ENCODE results near the gene CCDC158.

DNA sequence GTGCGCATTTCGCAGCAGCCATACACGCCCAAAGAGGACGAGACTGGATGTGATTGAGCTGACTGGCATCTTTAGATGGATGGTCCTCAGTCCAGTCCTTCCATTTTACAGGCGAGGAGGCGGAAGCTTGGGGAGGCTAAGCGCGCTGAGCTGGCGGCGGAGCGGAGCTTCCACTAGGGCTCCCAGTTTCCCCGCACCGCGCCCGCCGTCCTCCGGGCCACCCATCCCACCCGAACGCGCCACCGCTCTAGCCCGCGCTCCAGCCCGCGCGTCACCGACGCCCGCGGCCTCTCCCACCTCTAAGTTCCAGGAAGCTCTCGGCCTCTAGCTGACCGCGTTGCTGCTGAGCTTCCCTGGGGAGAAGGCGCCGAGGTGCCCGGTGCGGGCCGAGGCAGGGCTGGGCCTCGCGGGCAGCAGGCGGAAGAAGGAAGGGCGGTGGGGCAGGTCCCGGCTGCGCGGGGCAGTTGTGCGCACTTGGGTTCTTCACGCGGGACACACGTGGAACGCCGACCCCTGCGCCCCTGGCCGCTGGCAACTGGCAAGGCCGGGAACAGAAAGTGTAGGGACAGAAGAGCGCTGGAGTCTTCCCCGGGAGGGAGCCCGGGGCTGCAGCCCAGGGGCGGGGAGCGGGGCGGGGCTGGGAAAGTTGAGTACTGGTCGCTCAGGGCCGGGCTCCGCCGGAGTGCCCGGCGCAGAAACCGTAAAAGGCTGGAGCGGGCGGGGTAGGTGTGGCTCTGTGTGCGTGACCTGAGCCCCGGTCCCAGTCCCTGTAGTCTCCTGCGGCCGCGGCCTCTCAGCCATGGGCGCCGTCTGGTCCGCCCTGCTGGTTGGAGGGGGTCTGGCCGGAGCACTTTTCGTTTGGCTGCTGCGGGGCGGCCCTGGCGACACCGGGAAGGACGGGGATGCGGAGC lies 114.7 kb downstream of the CCDC158 start, which contains the start of gene STBD1:
- TF ChIP-seq POLR2A (IDR thresholded peaks at IDR 0.05) = peak; percentile 64 to 70
- TF ChIP-seq, protein P1, sequence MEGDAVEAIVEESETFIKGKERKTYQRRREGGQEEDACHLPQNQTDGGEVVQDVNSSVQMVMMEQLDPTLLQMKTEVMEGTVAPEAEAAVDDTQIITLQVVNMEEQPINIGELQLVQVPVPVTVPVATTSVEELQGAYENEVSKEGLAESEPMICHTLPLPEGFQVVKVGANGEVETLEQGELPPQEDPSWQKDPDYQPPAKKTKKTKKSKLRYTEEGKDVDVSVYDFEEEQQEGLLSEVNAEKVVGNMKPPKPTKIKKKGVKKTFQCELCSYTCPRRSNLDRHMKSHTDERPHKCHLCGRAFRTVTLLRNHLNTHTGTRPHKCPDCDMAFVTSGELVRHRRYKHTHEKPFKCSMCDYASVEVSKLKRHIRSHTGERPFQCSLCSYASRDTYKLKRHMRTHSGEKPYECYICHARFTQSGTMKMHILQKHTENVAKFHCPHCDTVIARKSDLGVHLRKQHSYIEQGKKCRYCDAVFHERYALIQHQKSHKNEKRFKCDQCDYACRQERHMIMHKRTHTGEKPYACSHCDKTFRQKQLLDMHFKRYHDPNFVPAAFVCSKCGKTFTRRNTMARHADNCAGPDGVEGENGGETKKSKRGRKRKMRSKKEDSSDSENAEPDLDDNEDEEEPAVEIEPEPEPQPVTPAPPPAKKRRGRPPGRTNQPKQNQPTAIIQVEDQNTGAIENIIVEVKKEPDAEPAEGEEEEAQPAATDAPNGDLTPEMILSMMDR (IDR thresholded peaks at IDR 0.05) = peak in 1 of 6 experiments; percentile 6

Measured in Peyer's patch (tissue), 4 donors.